GM23338 (cell line): ENCODE measurements around the gene MRPL30.

Source experiments
- CTCF ChIP-seq, 2 experiments: fragments of 200-600 bp in 1 of 2; sonication (generic) in 1 of 2; conservative IDR thresholded peaks; 2 replicates each; pipeline versions ENCODE4 v1.5.1 to v1.6.1; 2016 to 2017; ENCODE audit warnings: antibody characterized with exemption in 2 of 2, low read depth in 2 of 2, mild to moderate bottlenecking in 2 of 2, moderate library complexity in 1 of 2
- EZH2 ChIP-seq: fragments of 200-600 bp; sonication (generic); IDR thresholded peaks from one replicate; pipeline ENCODE4 v1.8.0; 2017; ENCODE audit warnings: antibody characterized with exemption, mild to moderate bottlenecking, low read depth; ENCODE audit not compliant: unreplicated experiment
- EZH2phosphoT487 ChIP-seq: fragments of 200-600 bp; sonication (generic); IDR thresholded peaks from one replicate; pipeline ENCODE4 v1.8.1; 2018; ENCODE audit warnings: antibody characterized with exemption; ENCODE audit not compliant: unreplicated experiment
- POLR2AphosphoS5 ChIP-seq: IDR thresholded peaks from 2 replicates; pipeline ENCODE4 v1.6.1; 2016; ENCODE audit warnings: antibody characterized with exemption, low read depth

GRCh38 chr2:99166218-99166617 is 14.8 kb upstream of the MRPL30 start:
- TF ChIP-seq CTCF (conservative IDR thresholded peaks at IDR 0.05; ENCODE audit: low read depth in 2 of 2) (no peak), POLR2AphosphoS5 (no peak), EZH2 (no peak), EZH2phosphoT487 (no peak)
